GM12891 (cell line): ENCODE data around the gene DGKZ.

Source experiments
- PAX5 ChIP-seq: IDR thresholded peaks from 2 replicates; pipeline ENCODE4 v1.6.1; 2011; ENCODE audit warnings: low read length, moderate library complexity, mild to moderate bottlenecking; ENCODE audit not compliant: insufficient read depth, severe bottlenecking
- POLR2A ChIP-seq: IDR thresholded peaks from 2 replicates; pipeline ENCODE4 v1.6.1; 2011; ENCODE audit warnings: low read depth, low read length, control low read depth
- POLR2AphosphoS5 ChIP-seq: IDR thresholded peaks from 2 replicates; pipeline ENCODE4 v1.6.1; 2011; ENCODE audit warnings: low read depth, low read length, control low read depth
- SPI1 ChIP-seq: IDR thresholded peaks from 2 replicates; pipeline ENCODE4 v1.6.1; 2011; ENCODE audit warnings: low read depth, low read length, control low read depth
- TAF1 ChIP-seq: IDR thresholded peaks from 2 replicates; pipeline ENCODE4 v1.6.1; 2011; ENCODE audit warnings: low read depth, low read length, control low read depth

DNA sequence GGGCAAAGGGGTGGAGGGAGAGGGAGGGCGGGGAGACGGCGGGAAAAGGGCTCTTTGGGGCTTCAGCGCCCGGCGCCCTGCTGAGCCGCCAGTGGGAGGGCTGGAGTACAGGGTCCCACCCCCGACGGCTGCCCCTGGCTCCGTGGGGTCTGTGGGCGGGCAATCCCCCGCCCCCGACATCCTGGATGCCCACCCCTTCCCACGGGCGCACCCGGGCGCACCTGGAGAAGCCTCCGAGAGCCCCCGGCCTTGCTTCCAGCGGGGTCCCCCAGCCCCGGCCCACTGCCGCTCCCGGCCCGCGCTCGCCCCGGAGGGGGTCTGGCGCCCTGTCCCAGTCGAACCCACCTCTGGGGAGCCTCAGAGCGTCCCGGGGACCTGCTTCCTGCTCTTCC lies 43.9 kb downstream of the DGKZ start:
- TF ChIP-seq SPI1, result no peak
- no peak for TF ChIP-seq POLR2A
- TF ChIP-seq POLR2AphosphoS5, result no peak
- no peak for TF ChIP-seq TAF1
- TF ChIP-seq PAX5, result no peak
